ENCODE measurements around the gene GPD2. TPM values are rescaled to one million over a fixed set of nuclear protein-coding genes. Genes with fewer than 3 reads are reported as not detected.

The GPD2 gene
- total and polyA plus RNA-seq, 2 donors from 2014 or later, result 6.2 to 32.3 TPM

DNA sequence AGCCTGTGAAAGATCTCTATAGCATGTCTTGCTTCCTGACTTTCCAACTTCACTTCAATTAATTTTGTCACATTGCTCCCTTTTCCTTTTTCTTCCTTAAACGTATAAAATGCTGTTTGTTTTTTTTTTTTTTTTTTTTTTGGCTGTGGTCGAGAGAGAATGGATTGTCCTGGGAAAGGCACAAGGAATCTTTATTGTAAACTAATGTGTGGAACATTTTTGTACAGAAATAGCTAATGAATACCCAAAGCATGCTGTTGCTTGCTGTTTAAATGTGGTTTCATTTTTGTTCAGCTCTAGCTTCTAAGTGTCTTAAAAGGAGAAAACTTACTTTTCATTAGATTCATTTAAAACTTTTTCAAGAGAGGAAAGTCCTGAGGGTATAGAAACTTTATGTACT lies 105.5 kb downstream of the GPD2 start:
- DNase-seq (no peak), FAIRE-seq (no peak)
- no peaks in the 10 kb centered on the region for H3K27me3 ChIP-seq (ENCODE audit: control insufficient read depth, insufficient read depth, low read length)
- no peak overlapping the region for H3K4me3 ChIP-seq (ENCODE audit: low read length in 3 of 3)
- no peaks in the 10 kb centered on the region for H3K36me3 ChIP-seq (ENCODE audit: control insufficient read depth in 2 of 3, insufficient read depth in 3 of 3, low read length in 3 of 3)
- no peaks in the 10 kb centered on the region for H3K4me1 ChIP-seq (ENCODE audit: control insufficient read depth in 2 of 3, insufficient read depth in 2 of 3, low read depth in 1 of 3, low read length in 3 of 3)
- no peak overlapping the region for H3K27ac ChIP-seq (ENCODE audit: low read depth in 2 of 2, low read length in 2 of 2)
- intact Hi-C loops (cut with DNase I), result no loop called here
- TF ChIP-seq CTCF (IDR thresholded peaks at IDR 0.05; ENCODE audit: borderline replicate concordance, extremely low read depth, insufficient read depth), result no peak
- H3K9ac ChIP-seq (ENCODE audit: low read length in 3 of 3), result no peak overlapping the region
- no peaks in the 10 kb centered on the region for H3K9me3 ChIP-seq (ENCODE audit: control insufficient read depth in 2 of 3, insufficient read depth in 1 of 3, low read length in 3 of 3)

DNA sequence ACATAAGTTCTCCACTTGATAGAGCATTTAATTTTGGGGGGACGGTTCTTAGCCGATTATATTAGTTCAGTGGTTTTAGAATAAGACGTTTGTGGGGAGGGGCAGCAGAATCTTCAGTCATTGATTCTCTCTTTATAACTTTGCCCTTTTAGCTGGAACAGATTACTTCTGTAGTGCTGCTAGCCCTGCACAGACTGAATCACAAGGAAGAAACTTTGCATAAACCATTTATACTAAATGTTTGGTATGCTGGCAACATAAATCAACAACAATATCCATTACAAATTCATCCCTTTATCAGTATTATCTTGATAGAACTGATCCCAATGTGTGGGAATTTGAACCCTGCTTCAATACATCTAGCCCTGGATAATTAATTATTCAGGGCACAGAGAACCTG lies 112.2 kb downstream of the GPD2 start:
- Histone ChIP-seq H3K27ac (ENCODE audit: low read depth in 2 of 2, low read length in 2 of 2) (no peak overlapping the region), H3K9ac (ENCODE audit: low read length in 3 of 3) (no peak overlapping the region), H3K27me3 (ENCODE audit: control insufficient read depth, insufficient read depth, low read length) (no peaks in the 10 kb centered on the region), H3K9me3 (ENCODE audit: control insufficient read depth in 2 of 3, insufficient read depth in 1 of 3, low read length in 3 of 3) (no peaks in the 10 kb centered on the region), H3K4me3 (ENCODE audit: low read length in 3 of 3) (no peak overlapping the region), H3K36me3 (ENCODE audit: control insufficient read depth in 2 of 3, insufficient read depth in 3 of 3, low read length in 3 of 3) (no peaks in the 10 kb centered on the region), H3K4me1 (ENCODE audit: control insufficient read depth in 2 of 3, insufficient read depth in 2 of 3, low read depth in 1 of 3, low read length in 3 of 3) (no peaks in the 10 kb centered on the region)
- intact Hi-C loops (cut with DNase I), result no loop called here
- TF ChIP-seq CTCF (IDR thresholded peaks at IDR 0.05; ENCODE audit: borderline replicate concordance, extremely low read depth, insufficient read depth), result no peak
- DNase-seq (no peak), FAIRE-seq (no peak)

DNA sequence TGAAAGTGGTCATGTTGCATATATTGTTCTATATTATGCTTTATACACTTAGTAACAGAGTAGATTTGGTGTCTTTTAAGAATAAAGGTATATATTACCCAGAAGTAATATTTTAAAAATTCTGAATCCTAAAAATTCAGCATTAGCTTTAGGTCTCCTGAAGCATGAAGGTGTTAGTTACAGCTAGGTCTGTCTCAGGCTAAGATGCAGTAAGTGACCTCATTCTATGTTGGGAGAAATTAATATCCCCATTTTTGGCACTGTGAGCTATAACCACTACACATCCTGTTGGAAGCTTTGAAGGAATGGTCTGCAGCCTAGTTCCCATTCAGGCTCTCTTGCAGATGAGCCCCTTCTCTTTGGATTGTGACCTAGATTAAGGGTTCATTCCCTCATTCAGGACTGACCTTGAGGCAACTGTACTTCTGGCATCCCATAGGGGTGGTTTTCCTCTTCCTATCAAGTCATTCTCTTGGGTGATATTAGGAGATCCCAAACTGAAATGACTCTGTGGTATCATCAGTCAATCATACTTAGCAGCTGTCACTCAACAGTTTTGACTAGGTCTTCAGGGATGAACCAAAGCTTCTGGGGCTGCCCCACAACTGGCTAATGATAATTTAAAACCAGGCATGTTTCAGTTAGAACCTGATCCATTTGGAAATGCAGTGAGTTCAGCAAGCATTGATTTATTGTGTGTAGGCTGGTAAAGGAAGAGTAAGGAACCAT lies 117.7 kb downstream of the GPD2 start:
- DNase-seq, result no peak
- H3K4me1 ChIP-seq (ENCODE audit: control insufficient read depth in 2 of 3, insufficient read depth in 2 of 3, low read depth in 1 of 3, low read length in 3 of 3), result no peaks in the 10 kb centered on the region
- peaks cover 0 to 3% (median 0%) of the 10 kb centered on the region in 3 donors for H3K36me3 ChIP-seq (ENCODE audit: control insufficient read depth in 2 of 3, insufficient read depth in 3 of 3, low read length in 3 of 3)
- no peak for TF ChIP-seq CTCF (IDR thresholded peaks at IDR 0.05; ENCODE audit: borderline replicate concordance, extremely low read depth, insufficient read depth)
- FAIRE-seq, result no peak
- H3K9me3 ChIP-seq (ENCODE audit: control insufficient read depth in 2 of 3, insufficient read depth in 1 of 3, low read length in 3 of 3), result no peaks in the 10 kb centered on the region
- no peaks in the 10 kb centered on the region for H3K27me3 ChIP-seq (ENCODE audit: control insufficient read depth, insufficient read depth, low read length)
- H3K9ac ChIP-seq (ENCODE audit: low read length in 3 of 3), result no peak overlapping the region
- intact Hi-C loops (cut with DNase I), result no loop called here
- H3K27ac ChIP-seq (ENCODE audit: low read depth in 2 of 2, low read length in 2 of 2), result no peak overlapping the region
- H3K4me3 ChIP-seq (ENCODE audit: low read length in 3 of 3), result no peak overlapping the region

DNA sequence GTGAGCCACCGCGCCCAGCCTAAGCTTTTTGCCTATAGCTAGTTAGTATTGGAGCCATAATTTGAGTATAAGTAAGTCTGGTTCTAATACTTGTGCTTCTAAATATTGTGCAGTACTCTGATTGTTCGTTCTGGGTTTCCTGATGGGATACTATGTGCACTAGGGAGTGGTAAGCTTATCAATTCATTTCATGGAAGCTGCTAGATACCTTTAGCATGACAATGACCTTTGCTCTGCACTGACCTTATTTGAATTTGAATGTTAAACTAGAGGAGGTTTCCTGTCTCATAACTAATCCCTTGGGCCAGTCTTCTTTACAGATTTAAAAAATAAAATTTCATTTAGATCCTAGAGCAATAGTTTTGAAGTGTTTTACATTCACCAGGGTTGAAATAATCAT lies 125.1 kb downstream of the GPD2 start:
- no peak overlapping the region for H3K9ac ChIP-seq (ENCODE audit: low read length in 3 of 3)
- peaks cover 0 to 3% (median 0%) of the 10 kb centered on the region in 3 donors for H3K36me3 ChIP-seq (ENCODE audit: control insufficient read depth in 2 of 3, insufficient read depth in 3 of 3, low read length in 3 of 3)
- no peaks in the 10 kb centered on the region for H3K4me1 ChIP-seq (ENCODE audit: control insufficient read depth in 2 of 3, insufficient read depth in 2 of 3, low read depth in 1 of 3, low read length in 3 of 3)
- H3K27ac ChIP-seq (ENCODE audit: low read depth in 2 of 2, low read length in 2 of 2), result no peak overlapping the region
- H3K27me3 ChIP-seq (ENCODE audit: control insufficient read depth, insufficient read depth, low read length), result no peaks in the 10 kb centered on the region
- H3K4me3 ChIP-seq (ENCODE audit: low read length in 3 of 3), result no peak overlapping the region
- no peak for TF ChIP-seq CTCF (IDR thresholded peaks at IDR 0.05; ENCODE audit: borderline replicate concordance, extremely low read depth, insufficient read depth)
- no peak for FAIRE-seq
- DNase-seq, result no peak
- intact Hi-C loops (cut with DNase I), result no loop called here
- H3K9me3 ChIP-seq (ENCODE audit: control insufficient read depth in 2 of 3, insufficient read depth in 1 of 3, low read length in 3 of 3), result no peaks in the 10 kb centered on the region

Measured in kidney (tissue), 14 donors.